Measurements from ENCODE around the gene SAC3D1.

Gene SAC3D1

DNA sequence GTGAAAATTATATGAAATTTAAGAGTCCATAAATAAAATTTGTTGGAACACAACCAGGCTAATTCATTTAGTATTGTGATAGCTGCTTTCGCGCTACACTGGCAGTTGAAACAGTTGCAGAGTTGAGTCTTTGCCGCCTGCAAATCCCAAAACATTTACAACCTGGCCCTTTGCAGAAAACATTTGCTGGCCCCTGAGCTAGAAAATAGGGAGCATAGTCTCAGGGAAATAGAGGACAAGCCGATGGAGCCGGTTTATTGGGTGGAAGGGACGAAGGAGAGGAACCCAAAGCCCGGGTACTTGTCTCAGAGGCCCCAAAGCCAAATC is 527 bp upstream of the SAC3D1 start:
- H3K36me3 ChIP-seq (ENCODE audit: control insufficient read depth, insufficient read depth, low read length): peaks cover 14% of the 10 kb centered on the region
- TF ChIP-seq, protein P1, sequence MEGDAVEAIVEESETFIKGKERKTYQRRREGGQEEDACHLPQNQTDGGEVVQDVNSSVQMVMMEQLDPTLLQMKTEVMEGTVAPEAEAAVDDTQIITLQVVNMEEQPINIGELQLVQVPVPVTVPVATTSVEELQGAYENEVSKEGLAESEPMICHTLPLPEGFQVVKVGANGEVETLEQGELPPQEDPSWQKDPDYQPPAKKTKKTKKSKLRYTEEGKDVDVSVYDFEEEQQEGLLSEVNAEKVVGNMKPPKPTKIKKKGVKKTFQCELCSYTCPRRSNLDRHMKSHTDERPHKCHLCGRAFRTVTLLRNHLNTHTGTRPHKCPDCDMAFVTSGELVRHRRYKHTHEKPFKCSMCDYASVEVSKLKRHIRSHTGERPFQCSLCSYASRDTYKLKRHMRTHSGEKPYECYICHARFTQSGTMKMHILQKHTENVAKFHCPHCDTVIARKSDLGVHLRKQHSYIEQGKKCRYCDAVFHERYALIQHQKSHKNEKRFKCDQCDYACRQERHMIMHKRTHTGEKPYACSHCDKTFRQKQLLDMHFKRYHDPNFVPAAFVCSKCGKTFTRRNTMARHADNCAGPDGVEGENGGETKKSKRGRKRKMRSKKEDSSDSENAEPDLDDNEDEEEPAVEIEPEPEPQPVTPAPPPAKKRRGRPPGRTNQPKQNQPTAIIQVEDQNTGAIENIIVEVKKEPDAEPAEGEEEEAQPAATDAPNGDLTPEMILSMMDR (IDR thresholded peaks at IDR 0.05; ENCODE audit: insufficient read depth, low read length, poor library complexity, severe bottlenecking): no peak
- no peaks in the 10 kb centered on the region for H3K27me3 ChIP-seq (replicated peaks; ENCODE audit: control insufficient read depth, insufficient read depth, low read length)
- peak overlapping the region; percentile 76 for H3K4me3 ChIP-seq (replicated peaks; ENCODE audit: low read depth, low read length)
- no peak for DNase-seq (ENCODE audit: extremely low read depth, insufficient read length)

DNA sequence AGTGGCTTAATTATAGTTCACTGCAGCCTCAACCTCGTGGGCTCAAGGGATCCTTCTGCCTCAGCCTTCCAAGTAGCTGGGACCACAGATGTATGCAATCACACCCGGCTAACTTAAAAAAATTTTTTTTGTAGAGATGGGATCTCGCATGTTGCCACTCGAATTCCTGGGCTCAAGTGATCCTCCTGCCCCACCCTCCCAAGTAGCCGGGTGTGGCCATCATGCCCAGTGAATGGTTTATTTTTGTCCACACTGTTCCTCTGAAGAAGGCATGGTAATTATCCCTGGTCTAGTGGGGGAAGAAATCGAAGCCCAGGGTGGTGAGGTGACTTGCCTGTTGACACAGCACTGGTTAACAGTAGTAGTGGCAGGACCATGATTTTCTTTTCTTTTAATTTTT is 1.9 kb downstream of the SAC3D1 start:
- Histone ChIP-seq H3K4me3 (replicated peaks; ENCODE audit: low read depth, low read length) (no peak overlapping the region), H3K27me3 (replicated peaks; ENCODE audit: control insufficient read depth, insufficient read depth, low read length) (no peaks in the 10 kb centered on the region), H3K36me3 (ENCODE audit: control insufficient read depth, insufficient read depth, low read length) (peaks cover 13% of the 10 kb centered on the region)
- DNase-seq (ENCODE audit: extremely low read depth, insufficient read length): no peak
- TF ChIP-seq, protein P1 (IDR thresholded peaks at IDR 0.05; ENCODE audit: insufficient read depth, low read length, poor library complexity, severe bottlenecking): no peak

DNA sequence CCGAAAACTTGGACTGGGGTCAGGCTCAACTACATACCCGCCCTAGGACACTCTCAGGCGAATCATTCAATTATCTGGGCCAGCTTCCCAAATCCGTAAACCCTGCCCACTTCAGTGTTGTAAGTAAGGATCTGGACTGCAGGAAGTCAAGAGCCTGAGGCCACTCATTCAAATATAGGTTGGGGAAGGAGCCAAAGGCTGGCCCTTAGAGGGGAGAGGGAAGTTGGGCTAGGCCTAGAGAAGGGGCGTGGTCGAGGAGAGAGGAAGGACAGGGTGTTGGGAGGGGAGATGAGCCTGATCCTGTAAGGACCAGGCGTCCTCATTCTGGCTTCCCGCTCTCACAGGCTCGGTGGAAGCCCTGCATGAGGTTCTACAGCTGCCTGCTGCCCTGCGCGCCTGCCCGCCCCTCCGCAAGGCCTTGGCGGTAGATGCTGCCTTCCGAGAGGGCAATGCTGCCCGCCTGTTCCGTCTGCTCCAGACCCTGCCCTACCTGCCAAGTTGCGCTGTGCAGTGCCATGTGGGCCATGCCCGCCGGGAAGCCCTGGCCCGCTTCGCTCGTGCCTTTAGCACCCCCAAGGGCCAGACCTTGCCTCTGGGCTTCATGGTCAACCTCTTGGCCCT is 3.0 kb downstream of the SAC3D1 start:
- H3K27me3 ChIP-seq (replicated peaks; ENCODE audit: control insufficient read depth, insufficient read depth, low read length): no peaks in the 10 kb centered on the region
- no peak overlapping the region for H3K4me3 ChIP-seq (replicated peaks; ENCODE audit: low read depth, low read length)
- peaks cover 9% of the 10 kb centered on the region for H3K36me3 ChIP-seq (ENCODE audit: control insufficient read depth, insufficient read depth, low read length)
- no peak for DNase-seq (ENCODE audit: extremely low read depth, insufficient read length)
- TF ChIP-seq, protein P1 (IDR thresholded peaks at IDR 0.05; ENCODE audit: insufficient read depth, low read length, poor library complexity, severe bottlenecking): no peak

DNA sequence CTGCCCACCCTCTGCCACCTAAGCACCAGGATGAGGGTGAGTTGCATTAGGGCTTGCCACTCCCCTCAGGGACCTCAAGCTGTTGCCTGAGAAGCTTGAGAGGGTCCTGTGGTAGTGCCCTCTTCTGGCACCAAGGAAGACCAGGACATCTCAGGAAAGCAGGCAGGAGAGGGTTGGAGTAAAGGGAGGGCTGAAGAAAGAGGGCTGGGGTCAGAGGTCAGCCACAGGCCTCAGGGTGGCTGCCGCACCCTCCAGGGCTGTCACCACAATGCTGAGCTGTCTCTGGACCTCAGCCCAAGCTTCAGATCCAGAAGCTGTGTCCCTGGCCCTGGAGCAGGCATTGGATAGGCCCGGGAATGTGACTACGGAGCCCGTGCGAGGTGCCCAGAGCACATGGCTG is 4.1 kb downstream of the SAC3D1 start:
- Histone ChIP-seq H3K36me3 (ENCODE audit: control insufficient read depth, insufficient read depth, low read length) (peaks cover 9% of the 10 kb centered on the region), H3K27me3 (replicated peaks; ENCODE audit: control insufficient read depth, insufficient read depth, low read length) (no peaks in the 10 kb centered on the region), H3K4me3 (replicated peaks; ENCODE audit: low read depth, low read length) (no peak overlapping the region)
- TF ChIP-seq, protein P1 (IDR thresholded peaks at IDR 0.05; ENCODE audit: insufficient read depth, low read length, poor library complexity, severe bottlenecking): no peak
- no peak for DNase-seq (ENCODE audit: extremely low read depth, insufficient read length)

DNA sequence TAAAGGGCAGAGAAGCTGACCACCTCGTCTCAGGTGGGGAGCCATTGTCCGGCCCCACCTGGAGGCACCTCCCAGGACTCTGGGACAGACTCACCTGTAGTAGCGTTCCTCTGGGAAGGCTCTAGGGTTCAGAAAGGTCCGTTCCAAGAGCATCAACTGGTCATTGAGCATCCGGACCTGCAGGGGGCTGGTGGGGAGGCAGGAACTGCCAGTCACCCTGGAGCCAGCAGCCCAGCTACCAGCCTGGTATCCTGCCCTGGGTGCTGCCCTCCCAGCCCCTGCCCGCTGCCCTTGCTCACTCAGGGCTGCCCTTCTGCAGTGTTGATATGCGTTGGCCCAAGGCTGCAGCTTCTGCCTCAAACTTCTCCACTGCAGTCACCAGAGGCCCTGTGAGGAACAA is 4.7 kb downstream of the SAC3D1 start:
- H3K4me3 ChIP-seq (replicated peaks; ENCODE audit: low read depth, low read length): no peak overlapping the region
- H3K36me3 ChIP-seq (ENCODE audit: control insufficient read depth, insufficient read depth, low read length): peaks cover 9% of the 10 kb centered on the region
- no peak for DNase-seq (ENCODE audit: extremely low read depth, insufficient read length)
- TF ChIP-seq, protein P1 (IDR thresholded peaks at IDR 0.05; ENCODE audit: insufficient read depth, low read length, poor library complexity, severe bottlenecking): no peak
- H3K27me3 ChIP-seq (replicated peaks; ENCODE audit: control insufficient read depth, insufficient read depth, low read length): no peaks in the 10 kb centered on the region

Measured in GM06990 (cell line).